ENCODE results near the gene FUZ.
A peak's percentile ranks its signal among the peaks of the same experiment; 100 is the strongest.

Gene FUZ

GRCh38 chr19:49837425-49837824 is 24.3 kb upstream of the FUZ start:
- DNase-seq (ENCODE audit: low read depth): no peak
- no peak overlapping the region for H3K4me3 ChIP-seq (ENCODE audit: low read length)
- TF ChIP-seq CTCF (IDR thresholded peaks at IDR 0.05; ENCODE audit: insufficient read depth, low read depth, low read length, missing control alignments): no peak

GRCh38 chr19:49837009-49837310 is 23.9 kb upstream of the FUZ start:
- H3K4me3 ChIP-seq (ENCODE audit: low read length): no peak overlapping the region
- DNase-seq (ENCODE audit: low read depth): peak; percentile 43
- no peak for TF ChIP-seq CTCF (IDR thresholded peaks at IDR 0.05; ENCODE audit: insufficient read depth, low read depth, low read length, missing control alignments)

GRCh38 chr19:49836176-49837008 is 23.3 kb upstream of the FUZ start:
- no peak for TF ChIP-seq CTCF (IDR thresholded peaks at IDR 0.05; ENCODE audit: insufficient read depth, low read depth, low read length, missing control alignments)
- no peak overlapping the region for H3K4me3 ChIP-seq (ENCODE audit: low read length)
- no peak for DNase-seq (ENCODE audit: low read depth)

GRCh38 chr19:49835562-49835961 is 22.5 kb upstream of the FUZ start:
- no peak overlapping the region for H3K4me3 ChIP-seq (ENCODE audit: low read length)
- no peak for DNase-seq (ENCODE audit: low read depth)
- no peak for TF ChIP-seq CTCF (IDR thresholded peaks at IDR 0.05; ENCODE audit: insufficient read depth, low read depth, low read length, missing control alignments)

- DNase-seq (ENCODE audit: low read depth): no peak
- TF ChIP-seq CTCF (IDR thresholded peaks at IDR 0.05; ENCODE audit: insufficient read depth, low read depth, low read length, missing control alignments): no peak
- H3K4me3 ChIP-seq (ENCODE audit: low read length): no peak overlapping the region
These were observed 20.5 kb upstream of the FUZ start for GRCh38 chr19:49833599-49833998.

GRCh38 chr19:49832556-49832955 is 19.5 kb upstream of the FUZ start:
- no peak for TF ChIP-seq CTCF (IDR thresholded peaks at IDR 0.05; ENCODE audit: insufficient read depth, low read depth, low read length, missing control alignments)
- DNase-seq (ENCODE audit: low read depth): no peak
- H3K4me3 ChIP-seq (ENCODE audit: low read length): no peak overlapping the region

- no peak for DNase-seq (ENCODE audit: low read depth)
- no peak overlapping the region for H3K4me3 ChIP-seq (ENCODE audit: low read length)
- no peak for TF ChIP-seq CTCF (IDR thresholded peaks at IDR 0.05; ENCODE audit: insufficient read depth, low read depth, low read length, missing control alignments)
These were observed 18.5 kb upstream of the FUZ start for GRCh38 chr19:49831592-49831991.
